HG02981 (cell line): ENCODE measurements around the gene TUG1.

Experiments
- ATAC-seq: cut with Tn5 transposase; IDR thresholded peaks from one replicate; pipeline ENCODE4 v1.9.1; 2021; ENCODE audit warnings: mild to moderate bottlenecking, moderate library complexity; ENCODE audit not compliant: unreplicated experiment

The TUG1 gene

DNA sequence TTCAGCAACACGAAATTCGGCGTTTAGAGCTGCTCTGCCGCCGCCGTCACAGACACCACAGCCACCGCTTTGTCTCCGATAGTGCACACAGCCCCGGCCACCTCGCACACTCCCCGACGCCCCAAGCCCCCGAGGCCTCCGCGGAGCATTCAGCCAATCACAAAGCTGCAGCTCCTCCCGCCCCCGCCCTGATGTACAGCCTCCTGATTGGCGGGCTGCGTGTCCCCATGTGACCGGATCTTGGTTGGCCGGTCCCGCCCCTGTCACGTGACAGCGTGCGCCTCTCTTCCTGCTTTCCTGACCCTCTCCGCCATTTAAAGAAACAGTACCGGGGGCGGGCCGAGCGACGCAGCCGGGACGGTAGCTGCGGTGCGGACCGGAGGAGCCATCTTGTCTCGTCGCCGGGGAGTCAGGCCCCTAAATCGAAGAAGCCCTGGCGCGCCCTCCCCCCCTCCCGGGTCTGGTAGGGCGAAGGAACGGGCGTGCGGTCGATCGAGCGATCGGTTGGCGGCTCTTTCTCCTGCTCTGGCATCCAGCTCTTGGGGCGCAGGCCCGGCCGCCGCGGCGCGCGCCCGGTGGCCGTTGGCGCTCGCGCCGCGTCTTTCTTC lies at the start of gene TUG1:
Gene TUG1, plus strand, starts transcription at position 342 of the 608 bp plus-strand sequence.
- ATAC-seq: peak; percentile 85

DNA sequence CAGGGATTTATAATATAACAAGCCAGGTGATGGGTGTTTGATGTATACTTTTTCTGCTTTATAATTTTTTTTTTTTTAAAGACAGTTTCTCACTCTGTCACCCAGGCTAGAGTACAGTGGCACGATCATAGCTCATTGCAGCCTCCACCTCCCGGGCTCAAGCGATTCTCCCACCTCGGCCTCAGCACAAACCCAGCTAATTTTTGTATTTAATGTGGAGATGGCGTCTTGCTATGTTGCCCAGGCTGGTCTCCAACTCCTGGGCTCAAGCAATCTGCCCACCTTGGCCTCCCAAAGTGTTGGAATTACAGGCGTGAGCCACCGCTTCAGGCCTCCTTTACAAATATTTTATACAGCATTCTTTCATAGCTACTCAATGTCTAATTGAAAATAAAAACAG lies 49.1 kb upstream of the TUG1 start:
- ATAC-seq: no peak

DNA sequence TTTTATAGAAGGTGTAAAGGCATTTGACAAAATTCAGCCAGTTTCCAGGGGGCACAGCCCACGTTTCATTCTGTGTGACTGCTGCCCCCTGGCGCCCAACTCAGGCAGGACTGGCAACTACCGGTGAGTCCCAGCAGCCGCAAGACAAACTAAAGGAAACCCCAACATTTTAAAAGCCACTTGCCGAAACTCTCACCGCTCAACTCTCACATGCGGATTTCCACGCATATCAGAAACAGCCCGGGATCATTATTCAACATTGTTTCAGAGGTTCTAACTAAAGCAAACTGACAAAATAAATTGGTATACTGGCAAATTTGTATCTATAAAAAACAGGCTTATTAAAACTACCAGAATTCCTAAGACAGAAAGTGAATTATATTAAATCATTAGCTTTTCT lies 48.7 kb upstream of the TUG1 start:
- ATAC-seq: no peak

- ATAC-seq: no peak
Measured at GRCh38 chr22:30921108-30921507, 48.0 kb upstream of the TUG1 start.

GRCh38 chr22:30922151-30922611 lies 46.9 kb upstream of the TUG1 start:
- peak; percentile 66 for ATAC-seq

DNA sequence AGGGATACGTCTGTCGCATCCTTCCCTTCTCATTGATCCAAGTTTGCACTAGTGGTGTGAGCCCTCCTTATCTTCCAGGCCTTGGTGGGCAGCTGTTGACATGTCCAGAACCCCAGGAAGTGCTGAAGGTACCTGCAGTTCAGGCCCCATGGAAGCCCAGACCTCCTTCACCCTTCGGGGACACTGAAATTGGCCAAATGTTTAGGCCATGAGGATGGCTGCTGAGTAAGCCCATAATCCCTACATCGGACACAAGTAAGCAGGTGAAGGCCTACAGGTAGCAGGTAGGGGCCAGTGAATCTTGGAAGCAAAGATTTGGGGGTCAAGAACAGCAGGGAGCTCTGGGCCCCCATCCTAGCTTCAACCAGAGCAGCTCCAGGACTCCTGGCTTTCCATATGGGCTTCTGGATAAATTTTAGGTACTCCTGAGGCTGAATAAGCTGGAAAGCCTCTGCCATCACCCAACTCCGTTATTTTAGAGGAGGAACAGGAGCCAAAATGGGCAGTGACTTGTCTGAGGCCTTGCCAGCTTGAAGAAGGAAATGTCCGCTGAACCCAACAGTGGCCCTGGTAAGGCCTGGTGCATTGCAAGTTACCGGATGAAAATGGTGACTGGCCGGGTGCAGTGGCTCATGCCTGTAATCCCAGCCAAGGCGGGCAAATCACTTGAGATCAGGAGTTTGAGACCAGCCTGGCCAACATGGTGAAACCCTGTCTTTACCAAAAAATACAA lies 45.7 kb upstream of the TUG1 start:
- no peak for ATAC-seq

- no peak for ATAC-seq
Measured at GRCh38 chr22:30925667-30926066, 43.4 kb upstream of the TUG1 start.

- no peak for ATAC-seq
Measured at GRCh38 chr22:30926706-30927105, 42.4 kb upstream of the TUG1 start.

GRCh38 chr22:30927806-30928205 lies 41.3 kb upstream of the TUG1 start:
- no peak for ATAC-seq

- no peak for ATAC-seq
Measured at GRCh38 chr22:30928401-30928800, 40.7 kb upstream of the TUG1 start.

- no peak for ATAC-seq
Measured at GRCh38 chr22:30930228-30930627, 38.8 kb upstream of the TUG1 start.

GRCh38 chr22:30931541-30932300 lies 37.3 kb upstream of the TUG1 start:
- no peak for ATAC-seq

- ATAC-seq: no peak
Measured at GRCh38 chr22:30932661-30933060, 36.4 kb upstream of the TUG1 start.

- ATAC-seq: no peak
Measured at GRCh38 chr22:30933457-30933856, 35.6 kb upstream of the TUG1 start.

DNA sequence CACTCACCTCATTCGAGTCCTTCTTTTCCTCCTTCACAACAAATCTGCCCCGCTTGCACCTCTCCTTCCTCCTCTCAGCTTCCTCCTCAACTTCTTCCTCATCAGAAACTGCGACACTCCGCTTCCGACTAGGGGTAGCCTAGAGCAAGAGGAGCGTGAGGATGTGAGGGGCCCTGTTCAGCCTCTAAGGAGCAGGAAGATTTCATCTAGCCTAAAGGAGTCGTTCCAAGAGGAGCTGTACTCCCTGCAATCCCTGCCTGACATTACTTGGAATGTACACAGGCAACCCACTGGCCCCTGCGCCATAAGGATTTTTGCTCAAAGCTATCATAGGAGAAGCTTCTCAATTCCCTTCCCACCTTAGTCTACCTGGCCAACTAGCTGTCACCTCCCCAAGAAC lies 35.0 kb upstream of the TUG1 start:
- no peak for ATAC-seq

DNA sequence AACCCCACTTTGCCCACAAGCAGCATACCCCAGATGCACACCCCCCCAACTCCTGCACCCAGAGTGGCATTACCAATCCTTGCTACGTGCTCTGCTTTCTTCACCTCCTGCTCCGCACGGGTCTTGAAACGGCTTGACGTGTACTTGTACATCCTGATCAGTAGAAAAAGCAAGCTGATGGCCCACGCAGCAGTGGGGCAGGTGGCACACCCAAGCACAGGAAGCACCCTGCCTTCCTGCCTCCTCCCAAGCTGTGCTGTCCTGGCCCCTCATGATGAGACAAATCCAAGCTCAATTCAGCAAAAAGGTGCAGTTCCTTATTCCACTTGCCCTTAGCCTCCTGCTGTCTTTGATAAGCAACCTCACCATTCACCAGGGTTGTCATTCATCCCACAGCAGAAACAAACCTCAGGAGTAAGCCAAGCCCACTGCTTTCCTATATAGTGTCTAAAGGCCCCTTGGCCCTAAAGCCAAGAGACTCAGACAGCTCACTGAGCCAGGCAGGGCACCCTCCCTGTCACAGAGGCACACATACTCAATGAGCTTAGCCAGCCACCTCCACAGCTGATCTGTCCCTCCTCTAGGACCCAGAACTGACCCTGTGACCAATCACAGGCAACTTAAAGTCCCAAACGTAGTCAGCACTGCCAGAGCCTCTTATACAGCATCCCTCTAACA lies 28.2 kb upstream of the TUG1 start:
- no peak for ATAC-seq

- no peak for ATAC-seq
Measured at GRCh38 chr22:30941363-30941740, 27.7 kb upstream of the TUG1 start.

DNA sequence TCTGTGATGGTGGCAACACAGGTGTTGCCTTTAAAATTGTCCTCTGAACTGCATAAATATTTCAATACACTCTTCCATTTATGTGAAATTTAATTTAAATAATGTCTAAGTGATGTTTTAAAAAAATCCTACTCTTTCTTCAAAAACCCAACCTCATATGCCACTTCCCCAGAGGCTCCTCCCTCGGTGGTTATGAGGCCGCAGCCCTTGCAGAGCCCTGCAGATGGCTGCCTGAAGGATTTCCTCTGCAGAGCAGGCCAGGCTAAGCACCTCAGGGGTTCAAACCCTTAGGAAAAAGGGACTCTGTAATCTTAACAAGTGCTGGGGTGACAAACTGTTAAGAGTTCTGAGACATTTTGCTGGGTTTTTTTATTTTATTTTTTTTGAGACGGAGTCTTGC lies 25.7 kb upstream of the TUG1 start:
- no peak for ATAC-seq

DNA sequence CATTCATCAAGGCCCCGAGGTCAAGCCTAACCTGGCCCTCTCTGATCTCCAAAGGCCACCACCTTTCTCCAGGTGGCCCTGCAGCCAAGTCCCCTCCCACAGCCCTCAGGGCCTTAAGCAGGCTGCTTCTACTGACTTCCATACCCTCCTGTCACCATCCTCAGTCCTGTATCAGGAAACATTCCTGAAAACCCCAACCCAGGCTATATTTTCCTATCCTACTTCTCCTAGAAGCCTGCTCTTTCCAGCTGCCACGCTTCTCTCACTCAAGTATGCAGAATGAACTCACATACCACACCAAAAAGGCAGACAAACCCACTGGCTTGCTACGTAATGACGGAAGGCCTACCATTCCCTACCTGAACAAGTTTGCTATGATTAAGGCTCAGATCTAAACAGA lies 24.1 kb upstream of the TUG1 start:
- no peak for ATAC-seq

- ATAC-seq: no peak
Measured at GRCh38 chr22:30945653-30946052, 23.4 kb upstream of the TUG1 start.

GRCh38 chr22:30946354-30946753 lies 22.7 kb upstream of the TUG1 start:
- no peak for ATAC-seq
